T-cell (primary cell): ENCODE results near the gene SNED1. TPM values are rescaled to one million over a fixed set of nuclear protein-coding genes. Genes with fewer than 3 reads are reported as not detected.

Experiments used
- ATAC-seq, 4 experiments: fragments of 200-7000 bp in 3 of 4; fragments of 150-1000 bp in 1 of 4; cut with Tn5 transposase; replicated peaks in 1 of 4; 1 replicate in 3 of 4; 2 replicates in 1 of 4; pipeline ENCODE4 v1.10.0; 2021; ENCODE audit warnings: moderate library complexity in 3 of 4, mild to moderate bottlenecking in 2 of 4, moderate number of reproducible peaks in 1 of 4
- CTCF ChIA-PET, 2 donors: fragments of 300-600 bp; sonication (Branson Sonifier 250); formaldehyde crosslinking; loops; one replicate each; lab custom pipeline; 2022; ENCODE audit warnings: antibody characterized with exemption in 2 of 2; lab: Charles Lee
- POLR2A ChIA-PET, 2 donors: fragments of 300-600 bp; sonication (Branson Sonifier 250); formaldehyde crosslinking; loops; one replicate each; lab custom pipeline; 2022; ENCODE audit warnings: antibody characterized with exemption in 2 of 2; lab: Charles Lee
- DNase-seq, 35 experiments: peaks; one replicate each; pipeline versions ENCODE4 v3.0.0 to v3.0.0-alpha.2; 2013 to 2023
- H3K27ac ChIP-seq: one replicate; pipeline ENCODE4 v1.5.1; 2013; ENCODE audit warnings: low read length
- H3K27me3 ChIP-seq, 2 experiments: replicated peaks in 1 of 2; 1 replicate in 1 of 2; 2 replicates in 1 of 2; pipeline versions ENCODE4 v1.6.1 to v1.7.0; 2013; ENCODE audit warnings: low read length in 1 of 2, mixed read lengths in 1 of 2; ENCODE audit not compliant: control insufficient read depth in 2 of 2, insufficient read depth in 2 of 2; ENCODE audit errors: extremely low read depth in 1 of 2
- H3K36me3 ChIP-seq, 2 donors: 1 replicate in 1 of 2; 2 replicates in 1 of 2; pipeline versions ENCODE4 v1.6.1 to v1.7.0; 2013; ENCODE audit warnings: low read length in 1 of 2; ENCODE audit not compliant: control insufficient read depth in 2 of 2, insufficient read depth in 1 of 2; ENCODE audit errors: extremely low read depth in 1 of 2
- H3K4me1 ChIP-seq, 2 experiments: 1 replicate in 1 of 2; 2 replicates in 1 of 2; pipeline versions ENCODE4 v1.6.1 to v1.7.0; 2013; ENCODE audit warnings: low read length in 2 of 2, mixed read lengths in 1 of 2; ENCODE audit not compliant: insufficient read depth in 2 of 2, control insufficient read depth in 1 of 2; ENCODE audit errors: extremely low read depth in 1 of 2
- H3K4me3 ChIP-seq, 2 donors: 1 replicate in 1 of 2; 2 replicates in 1 of 2; pipeline versions ENCODE4 v1.5.1 to v1.7.0; 2013; ENCODE audit warnings: mild to moderate bottlenecking in 2 of 2, low read length in 1 of 2, moderate library complexity in 1 of 2; ENCODE audit not compliant: control insufficient read depth in 1 of 2; ENCODE audit errors: extremely low read depth in 1 of 2
- H3K9me3 ChIP-seq: 2 replicates; pipeline ENCODE4 v1.7.0; 2013
- H3K27ac Mint-ChIP-seq, 2 donors: one replicate each; pipeline ENCODE4 v1.8.0; 2020 to 2021; ENCODE audit warnings: mild to moderate bottlenecking in 2 of 2, mixed read lengths in 2 of 2
- H3K27me3 Mint-ChIP-seq, 2 donors: one replicate each; pipeline ENCODE4 v1.8.0; 2021 to 2022; ENCODE audit warnings: mixed read lengths in 2 of 2
- H3K36me3 Mint-ChIP-seq: one replicate; pipeline ENCODE4 v1.8.0; 2021; ENCODE audit warnings: mixed read lengths
- H3K4me1 Mint-ChIP-seq, 3 donors: one replicate each; pipeline ENCODE4 v1.8.0; 2020 to 2022; ENCODE audit warnings: mixed read lengths in 3 of 3, mild to moderate bottlenecking in 1 of 3
- H3K4me3 Mint-ChIP-seq, 3 donors: one replicate each; pipeline ENCODE4 v1.8.0; 2020 to 2022; ENCODE audit warnings: mild to moderate bottlenecking in 3 of 3, mixed read lengths in 3 of 3, moderate library complexity in 3 of 3
- H3K9me3 Mint-ChIP-seq, 3 donors: one replicate each; pipeline ENCODE4 v1.8.0; 2020 to 2022; ENCODE audit warnings: mixed read lengths in 3 of 3
- WGBS: methylation state at CpG from one replicate; pipeline ENCODE4 v1.1.5; 2013; ENCODE audit warnings: missing lambda C conversion rate; ENCODE audit not compliant: insufficient coverage; 5-methylcytosine and 5-hydroxymethylcytosine counted together
- total RNA-seq, 35 experiments: library from RNA in 6 of 35; stranded (reverse) in 6 of 35; fragments of 120-200 nt in 1 of 35; gene quantifications; one replicate each; pipeline versions ENCODE4 v1.2.1 to v1.2.4 and lab custom pipeline; 2013 to 2026

Gene SNED1
- total RNA-seq, 5 donors from 2014 or later (not counting 1 experiment from before 2014, with no cell fraction given) = 37.7 to 82.5 (median 69.4) TPM

DNA sequence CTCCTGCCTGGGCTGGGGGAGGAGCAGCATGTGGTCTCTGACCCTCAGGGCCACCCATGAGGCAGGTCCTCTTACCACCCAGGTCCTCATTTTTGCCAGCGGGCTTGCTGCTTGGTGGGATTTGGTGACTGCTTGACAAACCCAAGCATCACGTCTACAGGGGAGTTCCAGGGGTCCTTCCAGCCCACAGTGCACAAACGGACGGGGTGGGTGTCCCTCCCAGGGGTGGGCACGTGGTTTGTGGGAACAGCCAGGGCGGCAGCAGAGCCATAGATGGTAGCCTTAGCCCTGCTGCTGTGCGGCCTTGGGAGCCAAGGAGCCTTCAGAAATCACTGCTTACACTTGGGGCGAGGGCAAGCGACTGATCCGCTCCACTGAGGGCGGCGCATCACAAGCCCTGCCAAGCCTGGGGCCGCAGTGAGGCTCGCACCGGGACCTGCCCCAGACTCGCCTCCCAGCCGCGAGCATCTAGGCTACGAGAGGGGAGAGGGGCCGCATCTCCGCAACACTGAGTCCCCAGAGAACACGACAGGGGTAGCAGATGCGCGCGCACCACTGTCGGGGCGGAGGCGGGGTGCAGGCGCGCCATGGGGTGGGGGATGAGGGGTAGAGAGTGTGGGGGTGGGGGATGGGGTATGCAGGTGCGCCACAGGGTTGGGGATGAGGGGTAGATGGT is 36.9 kb downstream of the SNED1 start:
- Histone ChIP-seq H3K4me1 (peaks cover 0 to 47% of the 10 kb centered on the region in 2 experiments), H3K27ac (no peak overlapping the region), H3K4me3 (no peak overlapping the region), H3K36me3 (no peaks in the 10 kb centered on the region), H3K9me3 (no peaks in the 10 kb centered on the region), H3K27me3 (peaks cover 0 to 48% of the 10 kb centered on the region in 2 experiments)
- ChIA-PET CTCF (no interaction called here), POLR2A (no interaction called here)
- Mint-ChIP-seq H3K27ac (peak overlapping the region in 1 of 2 donors; percentile 48), H3K4me3 (peak overlapping the region; percentile 36 to 72 (median 53)), H3K36me3 (peaks cover under 1% of the 10 kb centered on the region), H3K9me3 (no peaks in the 10 kb centered on the region), H3K4me1 (peaks cover 6 to 27% (median 20%) of the 10 kb centered on the region in 3 donors), H3K27me3 (no peaks in the 10 kb centered on the region)
- DNase-seq (peak in 23 of 35 experiments; percentile 13 to 81 (median 55)), ATAC-seq (peak in 1 of 4 experiments; percentile 3)
- WGBS = 60% methylated on average over 28 of the region's 31 CpGs

DNA sequence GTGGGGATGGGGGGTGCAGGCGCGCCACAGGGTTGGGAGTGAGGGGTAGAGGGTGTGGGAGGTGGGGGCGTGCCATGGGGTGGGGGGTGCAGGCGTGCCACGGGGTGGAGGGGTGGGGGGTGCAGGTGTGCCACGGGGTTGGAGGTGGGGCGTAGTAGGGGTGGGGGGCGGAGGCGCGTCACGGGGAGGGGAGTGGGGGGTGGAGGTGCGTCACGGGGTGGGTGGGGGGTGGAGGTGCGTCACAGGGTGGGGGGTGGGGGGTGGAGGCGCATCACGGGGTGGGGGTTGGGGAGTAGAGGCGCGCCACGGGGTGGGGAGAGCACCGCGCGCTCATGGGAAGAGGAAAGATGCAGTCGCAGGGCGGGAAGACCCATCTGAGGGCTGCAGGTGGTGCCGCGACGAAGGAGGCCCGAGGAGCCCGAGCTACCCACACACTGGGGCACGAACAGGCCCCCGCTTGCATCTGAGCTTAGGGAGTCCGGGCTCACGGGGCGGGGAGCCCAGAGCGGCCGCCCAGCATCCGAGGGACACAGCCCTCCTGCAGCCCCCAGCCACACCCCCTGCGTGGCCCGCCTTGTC is 37.5 kb downstream of the SNED1 start:
- no peaks in the 10 kb centered on the region for H3K36me3 ChIP-seq
- no peaks in the 10 kb centered on the region for H3K9me3 ChIP-seq
- 15% methylated on average over 18 of the region's 39 CpGs for WGBS
- H3K27ac Mint-ChIP-seq = peak overlapping the region in 1 of 2 donors; percentile 79
- H3K4me1 ChIP-seq = peaks cover 0 to 50% of the 10 kb centered on the region in 2 experiments
- ChIA-PET CTCF (interaction anchor here in 1 of 2 donors (0.5 kb wide), 1 partner anchor 12 kb away, joined by 11 read pairs; no protein-coding TSS in a partner anchor), POLR2A (no interaction called here)
- H3K27me3 ChIP-seq = peaks cover 0 to 48% of the 10 kb centered on the region in 2 experiments
- no peaks in the 10 kb centered on the region for H3K27me3 Mint-ChIP-seq
- H3K4me3 Mint-ChIP-seq = peak overlapping the region; percentile 72 to 82 (median 81)
- peak overlapping the region; percentile 47 for H3K27ac ChIP-seq
- H3K4me3 ChIP-seq = peak overlapping the region; percentile 59 to 67
- H3K4me1 Mint-ChIP-seq = peaks cover 6 to 33% (median 26%) of the 10 kb centered on the region in 3 donors
- peak; percentile 40 to 77 (median 50) for ATAC-seq
- no peaks in the 10 kb centered on the region for H3K9me3 Mint-ChIP-seq
- peak in 32 of 35 experiments; percentile 22 to 81 (median 60) for DNase-seq
- H3K36me3 Mint-ChIP-seq = peaks cover 6% of the 10 kb centered on the region

DNA sequence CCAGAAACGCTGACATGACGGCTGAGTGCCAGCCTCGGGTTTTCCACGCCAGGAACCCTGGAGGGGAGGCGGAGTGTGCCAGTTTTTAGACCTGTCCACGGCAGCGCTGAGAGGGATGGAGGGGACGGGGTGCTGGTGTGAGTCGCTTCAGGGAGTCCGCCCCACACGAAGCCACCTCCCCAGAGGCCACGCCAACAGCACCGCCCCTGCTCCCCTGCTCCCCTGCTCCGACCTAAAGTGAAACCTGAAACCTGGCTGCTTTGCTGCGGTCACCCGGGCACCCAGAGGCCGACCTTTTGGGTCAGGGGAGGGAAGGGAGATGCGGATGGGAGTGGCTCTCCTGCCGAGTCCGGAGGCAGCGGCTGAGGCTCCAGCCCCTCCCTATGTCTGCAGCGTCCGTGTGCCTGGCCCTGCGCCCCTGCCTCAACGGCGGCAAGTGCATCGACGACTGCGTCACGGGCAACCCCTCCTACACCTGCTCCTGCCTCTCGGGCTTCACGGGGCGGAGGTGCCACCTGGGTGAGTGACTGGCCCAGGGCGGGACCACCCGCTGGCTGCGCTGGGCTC is 38.1 kb downstream of the SNED1 start:
- Mint-ChIP-seq H3K9me3 (no peaks in the 10 kb centered on the region), H3K27me3 (no peaks in the 10 kb centered on the region), H3K4me1 (peaks cover 6 to 39% (median 30%) of the 10 kb centered on the region in 3 donors), H3K36me3 (peaks cover 6% of the 10 kb centered on the region), H3K27ac (peak overlapping the region in 1 of 2 donors; percentile 79), H3K4me3 (peak overlapping the region; percentile 72 to 82 (median 81))
- Histone ChIP-seq H3K9me3 (no peaks in the 10 kb centered on the region), H3K4me1 (peaks cover 0 to 50% of the 10 kb centered on the region in 2 experiments), H3K36me3 (no peaks in the 10 kb centered on the region), H3K4me3 (peak overlapping the region; percentile 59 to 67), H3K27me3 (peaks cover 0 to 44% of the 10 kb centered on the region in 2 experiments), H3K27ac (peak overlapping the region; percentile 47)
- DNase-seq = peak; percentile 28 to 77 (median 59)
- 25% methylated on average over 27 of the region's 36 CpGs for WGBS
- ChIA-PET CTCF (interaction anchor here in 1 of 2 donors (0.5 kb wide), 1 partner anchor 11 kb away, joined by 11 read pairs; no protein-coding TSS in a partner anchor), POLR2A (no interaction called here)
- peak; percentile 66 to 80 (median 77) for ATAC-seq

DNA sequence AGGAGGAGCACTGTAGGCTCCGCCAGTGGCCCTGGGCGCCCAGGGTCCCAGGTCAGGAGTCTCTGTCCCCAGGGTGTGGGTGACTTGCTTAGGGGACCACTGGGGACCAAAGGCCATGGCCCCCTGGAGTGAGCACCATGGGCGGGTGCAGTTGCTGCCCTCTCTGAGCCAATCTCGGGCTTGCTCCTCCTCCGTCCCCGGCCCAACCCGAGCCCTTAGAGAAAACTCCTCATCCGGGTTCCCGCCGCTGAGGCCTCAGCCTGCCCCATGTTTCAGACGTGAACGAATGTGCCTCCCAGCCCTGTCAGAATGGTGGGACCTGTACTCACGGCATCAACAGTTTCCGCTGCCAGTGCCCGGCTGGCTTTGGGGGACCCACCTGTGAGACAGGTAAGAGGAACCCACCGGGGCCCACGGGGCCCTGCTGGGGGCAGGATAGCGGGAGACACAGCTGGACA is 38.6 kb downstream of the SNED1 start:
- H3K27ac Mint-ChIP-seq = peak overlapping the region; percentile 72 to 75
- peak overlapping the region; percentile 38 for H3K27ac ChIP-seq
- peaks cover 0 to 43% of the 10 kb centered on the region in 2 experiments for H3K27me3 ChIP-seq
- ATAC-seq (peak in 3 of 4 experiments; percentile 28 to 47 (median 36)), DNase-seq (peak in 15 of 35 experiments; percentile 9 to 55 (median 23))
- no peaks in the 10 kb centered on the region for H3K9me3 ChIP-seq
- no peaks in the 10 kb centered on the region for H3K27me3 Mint-ChIP-seq
- CTCF ChIA-PET = no interaction called here
- peak overlapping the region; percentile 72 to 82 (median 81) for H3K4me3 Mint-ChIP-seq
- H3K4me1 ChIP-seq = peaks cover 0 to 50% of the 10 kb centered on the region in 2 experiments
- no peaks in the 10 kb centered on the region for H3K9me3 Mint-ChIP-seq
- H3K36me3 Mint-ChIP-seq = peaks cover 10% of the 10 kb centered on the region
- peaks cover 6 to 44% (median 36%) of the 10 kb centered on the region in 3 donors for H3K4me1 Mint-ChIP-seq
- WGBS = 86% methylated on average over 18 of the region's 18 CpGs
- no peaks in the 10 kb centered on the region for H3K36me3 ChIP-seq
- POLR2A ChIA-PET = interaction anchor here in 1 of 2 donors (0.6 kb wide), 1 partner anchor 14 kb away, joined by 7 read pairs; no protein-coding TSS in a partner anchor
- H3K4me3 ChIP-seq = peak overlapping the region; percentile 59 to 67

DNA sequence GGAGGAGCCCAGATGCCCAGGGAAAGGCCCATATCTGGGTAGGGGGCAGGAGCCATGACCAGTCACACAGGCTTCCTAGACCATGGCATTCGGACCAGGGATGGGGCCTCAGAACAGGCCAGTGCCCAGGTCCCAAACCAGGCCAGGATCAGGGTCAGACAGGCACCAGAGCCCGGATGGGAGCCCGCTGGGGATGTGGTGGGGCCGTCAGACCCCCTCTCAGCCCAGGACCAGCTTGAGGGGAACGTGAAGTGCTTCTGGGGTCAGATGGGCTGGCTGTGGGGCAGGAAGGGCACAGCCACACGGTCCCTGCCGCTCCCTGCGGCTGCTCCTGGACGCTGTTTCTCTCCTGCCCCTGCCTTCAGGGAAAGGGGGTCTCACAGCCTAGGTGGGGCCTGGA is 39.1 kb downstream of the SNED1 start:
- Mint-ChIP-seq H3K27ac (peak overlapping the region; percentile 72 to 94), H3K9me3 (no peaks in the 10 kb centered on the region), H3K4me1 (peaks cover 6 to 46% (median 39%) of the 10 kb centered on the region in 3 donors), H3K36me3 (peaks cover 12% of the 10 kb centered on the region), H3K27me3 (no peaks in the 10 kb centered on the region), H3K4me3 (peak overlapping the region; percentile 72 to 87 (median 81))
- CTCF ChIA-PET = no interaction called here
- peaks cover 0 to 43% of the 10 kb centered on the region in 2 experiments for H3K27me3 ChIP-seq
- no peak for ATAC-seq
- no peak overlapping the region for H3K27ac ChIP-seq
- no peaks in the 10 kb centered on the region for H3K9me3 ChIP-seq
- POLR2A ChIA-PET = interaction anchor here in 1 of 2 donors (0.6 kb wide), 1 partner anchor 14 kb away, joined by 7 read pairs; no protein-coding TSS in a partner anchor
- whole genome bisulfite sequencing = 90% methylated on average over 8 of the region's 9 CpGs
- H3K4me3 ChIP-seq = peak overlapping the region; percentile 59 to 67
- DNase-seq = no peak
- H3K4me1 ChIP-seq = peaks cover 0 to 50% of the 10 kb centered on the region in 2 experiments
- no peaks in the 10 kb centered on the region for H3K36me3 ChIP-seq
